ENCODE data around the gene PTOV1. TPM values are rescaled to one million over a fixed set of nuclear protein-coding genes. Genes with fewer than 3 reads are reported as not detected.

PTOV1 gene
- total RNA-seq, 6 experiments from 2014 or later: 157 to 176 (median 162) TPM

- Mint-ChIP-seq H3K4me1 (ENCODE audit: low read depth) (peaks cover 31% of the 10 kb centered on the region), H3K27me3 (ENCODE audit: insufficient read depth) (no peaks in the 10 kb centered on the region; the same call in none of the 2 replicates), H3K9me3 (no peaks in the 10 kb centered on the region), H3K27ac (no peak overlapping the region), H3K36me3 (ENCODE audit: low read depth) (peaks cover 10% of the 10 kb centered on the region), H3K4me3 (no peak overlapping the region)
- no peak for TF ChIP-seq CTCF (IDR thresholded peaks at IDR 0.05)
- peak; percentile 98 for DNase-seq
Measured at GRCh38 chr19:49876422-49877019, 25.6 kb downstream of the PTOV1 start.

GRCh38 chr19:49877020-49877878 is 26.3 kb downstream of the PTOV1 start, which contains the start of the genes AKT1S1 and TBC1D17:
TSS of gene AKT1S1 (minus strand) at chr19:49877355. CDS start at chr19:49873295, 4,060 bp downstream.
TSS of gene TBC1D17 (plus strand) at chr19:49877702. CDS start at chr19:49877724, 22 bp downstream.
- Mint-ChIP-seq H3K4me1 (ENCODE audit: low read depth) (peaks cover 23% of the 10 kb centered on the region), H3K36me3 (ENCODE audit: low read depth) (peaks cover 10% of the 10 kb centered on the region), H3K27ac (no peak within 1 kb of the TSS), H3K9me3 (no peaks in the 10 kb centered on the region), H3K27me3 (ENCODE audit: insufficient read depth) (no peaks in the 10 kb centered on the region; the same call in none of the 2 replicates), H3K4me3 (no peak within 1 kb of the TSS)
- peak; percentile 100 for DNase-seq
- TF ChIP-seq CTCF (IDR thresholded peaks at IDR 0.05): no peak

- H3K4me3 Mint-ChIP-seq: no peak overlapping the region
- no peak for TF ChIP-seq CTCF (IDR thresholded peaks at IDR 0.05)
- peaks cover 23% of the 10 kb centered on the region for H3K4me1 Mint-ChIP-seq (ENCODE audit: low read depth)
- H3K36me3 Mint-ChIP-seq (ENCODE audit: low read depth): peaks cover 14% of the 10 kb centered on the region
- DNase-seq: peak; percentile 94
- H3K27me3 Mint-ChIP-seq (ENCODE audit: insufficient read depth): no peaks in the 10 kb centered on the region; the same call in none of the 2 replicates
- no peak overlapping the region for H3K27ac Mint-ChIP-seq
- H3K9me3 Mint-ChIP-seq: no peaks in the 10 kb centered on the region
Measured at GRCh38 chr19:49877879-49878743, 27.2 kb downstream of the PTOV1 start.

GRCh38 chr19:49878744-49879070 is 27.7 kb downstream of the PTOV1 start:
- no peak overlapping the region for H3K4me3 Mint-ChIP-seq
- no peak for DNase-seq
- H3K27ac Mint-ChIP-seq: no peak overlapping the region
- peaks cover 19% of the 10 kb centered on the region for H3K36me3 Mint-ChIP-seq (ENCODE audit: low read depth)
- H3K27me3 Mint-ChIP-seq (ENCODE audit: insufficient read depth): no peaks in the 10 kb centered on the region; the same call in none of the 2 replicates
- no peak for TF ChIP-seq CTCF (IDR thresholded peaks at IDR 0.05)
- peaks cover 23% of the 10 kb centered on the region for H3K4me1 Mint-ChIP-seq (ENCODE audit: low read depth)
- no peaks in the 10 kb centered on the region for H3K9me3 Mint-ChIP-seq

- no peak overlapping the region for H3K27ac Mint-ChIP-seq
- no peak for TF ChIP-seq CTCF (IDR thresholded peaks at IDR 0.05)
- no peaks in the 10 kb centered on the region for H3K9me3 Mint-ChIP-seq
- no peak overlapping the region for H3K4me3 Mint-ChIP-seq
- H3K27me3 Mint-ChIP-seq (ENCODE audit: insufficient read depth): no peaks in the 10 kb centered on the region; the same call in 1 of the 2 replicates
- DNase-seq: no peak
- H3K36me3 Mint-ChIP-seq (ENCODE audit: low read depth): peaks cover 19% of the 10 kb centered on the region
- peaks cover 23% of the 10 kb centered on the region for H3K4me1 Mint-ChIP-seq (ENCODE audit: low read depth)
Measured at GRCh38 chr19:49879243-49879963, 28.4 kb downstream of the PTOV1 start.
